ENCODE data around the gene ARHGEF28.

The ARHGEF28 gene

GRCh38 chr5:73902327-73903051 is 276.5 kb downstream of the ARHGEF28 start:
- Histone ChIP-seq H3K4me2 (ENCODE audit: low read length, poor library complexity, severe bottlenecking) (no peak overlapping the region), H3K27ac (ENCODE audit: low read length, poor library complexity, severe bottlenecking) (peak overlapping the region; percentile 27), H3K9ac (ENCODE audit: low read length) (peak overlapping the region; percentile 58), H4K8ac (ENCODE audit: low read length) (no peak overlapping the region), H3K4ac (ENCODE audit: low read depth in 1 of 2, low read length in 2 of 2) (no peak overlapping the region), H2AK5ac (ENCODE audit: low read length, severe bottlenecking) (no peak overlapping the region), H2BK15ac (ENCODE audit: low read depth, poor library complexity, severe bottlenecking) (no peak overlapping the region), H4K91ac (ENCODE audit: low read length) (no peak overlapping the region), H2BK120ac (ENCODE audit: low read depth, low read length) (no peak overlapping the region), H2AFZ (ENCODE audit: low read depth, low read length) (no peak overlapping the region), H3K18ac (ENCODE audit: low read depth in 1 of 2, low read length in 2 of 2) (peak overlapping the region in 1 of 2 experiments; percentile 58), H3K23ac (ENCODE audit: low read length in 2 of 2) (no peak overlapping the region), H3K36me3 (ENCODE audit: control insufficient read depth in 1 of 2, insufficient read depth in 2 of 2, low read depth in 1 of 2, low read length in 2 of 2) (peaks cover 0 to 36% of the 10 kb centered on the region in 2 experiments), H3K9me3 (ENCODE audit: control insufficient read depth, low read length) (no peaks in the 10 kb centered on the region), H3K79me1 (replicated peaks; ENCODE audit: low read length, poor library complexity, severe bottlenecking) (peaks cover 19% of the 10 kb centered on the region), H3K4me1 (ENCODE audit: control insufficient read depth, insufficient read depth, low read depth, low read length) (peaks cover 4% of the 10 kb centered on the region), H2BK12ac (ENCODE audit: low read length in 2 of 2) (no peak overlapping the region), H3K27me3 (ENCODE audit: control insufficient read depth in 1 of 2, insufficient read depth in 1 of 2, low read length in 2 of 2) (no peaks in the 10 kb centered on the region), H3K14ac (ENCODE audit: low read length in 2 of 2) (no peak overlapping the region), H2BK5ac (ENCODE audit: low read depth, low read length, poor library complexity, severe bottlenecking) (no peak overlapping the region), H3K4me3 (ENCODE audit: insufficient read depth in 1 of 2, low read depth in 1 of 2, low read length in 2 of 2) (no peak overlapping the region)
- WGBS: 27% methylated on average over 7 of the region's 10 CpGs
- DNase-seq: peak; percentile 72

GRCh38 chr5:73903169-73903568 is 277.2 kb downstream of the ARHGEF28 start:
- peaks cover 4% of the 10 kb centered on the region for H3K4me1 ChIP-seq (ENCODE audit: control insufficient read depth, insufficient read depth, low read depth, low read length)
- 98% methylated on average over 9 of the region's 9 CpGs for WGBS

DNA sequence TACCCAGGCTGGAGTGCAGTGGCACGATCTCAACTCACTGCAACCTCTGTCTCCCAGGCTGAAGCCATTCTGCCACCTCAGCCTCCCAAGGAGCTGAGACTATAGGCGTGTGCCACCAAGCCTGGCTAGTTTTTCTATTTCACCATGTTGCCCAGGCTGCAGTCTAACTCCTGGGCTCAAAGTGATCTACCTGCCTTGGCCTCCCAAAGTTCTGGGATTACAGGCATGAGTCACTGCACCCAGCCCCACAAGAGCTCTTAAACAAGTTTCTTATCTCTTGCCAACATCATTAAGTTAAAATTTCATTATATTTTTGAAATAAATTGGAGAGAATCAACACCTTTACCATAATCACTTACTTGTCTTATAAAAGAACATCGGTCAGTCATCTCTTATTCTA is 280.3 kb downstream of the ARHGEF28 start:
- H2BK12ac ChIP-seq (ENCODE audit: low read length in 2 of 2): no peak overlapping the region
- H3K4me2 ChIP-seq (ENCODE audit: low read length, poor library complexity, severe bottlenecking): no peak overlapping the region
- H2BK15ac ChIP-seq (ENCODE audit: low read depth, poor library complexity, severe bottlenecking): no peak overlapping the region
- no peak overlapping the region for H3K9ac ChIP-seq (ENCODE audit: low read length)
- H3K4me1 ChIP-seq (ENCODE audit: control insufficient read depth, insufficient read depth, low read depth, low read length): peaks cover 10% of the 10 kb centered on the region
- no peak overlapping the region for H3K4me3 ChIP-seq (ENCODE audit: insufficient read depth in 1 of 2, low read depth in 1 of 2, low read length in 2 of 2)
- WGBS: 93% methylated on average over 2 of the region's 3 CpGs
- no peak overlapping the region for H2AFZ ChIP-seq (ENCODE audit: low read depth, low read length)
- no peak overlapping the region for H2BK120ac ChIP-seq (ENCODE audit: low read depth, low read length)
- no peak overlapping the region for H3K27ac ChIP-seq (ENCODE audit: low read length, poor library complexity, severe bottlenecking)
- no peak overlapping the region for H4K91ac ChIP-seq (ENCODE audit: low read length)
- H4K8ac ChIP-seq (ENCODE audit: low read length): no peak overlapping the region
- H3K14ac ChIP-seq (ENCODE audit: low read length in 2 of 2): no peak overlapping the region
- H3K79me1 ChIP-seq (replicated peaks; ENCODE audit: low read length, poor library complexity, severe bottlenecking): peaks cover 20% of the 10 kb centered on the region
- H3K36me3 ChIP-seq (ENCODE audit: control insufficient read depth in 1 of 2, insufficient read depth in 2 of 2, low read depth in 1 of 2, low read length in 2 of 2): peaks cover 0 to 30% of the 10 kb centered on the region in 2 experiments
- no peak overlapping the region for H2BK5ac ChIP-seq (ENCODE audit: low read depth, low read length, poor library complexity, severe bottlenecking)
- no peaks in the 10 kb centered on the region for H3K27me3 ChIP-seq (ENCODE audit: control insufficient read depth in 1 of 2, insufficient read depth in 1 of 2, low read length in 2 of 2)
- H3K9me3 ChIP-seq (ENCODE audit: control insufficient read depth, low read length): no peaks in the 10 kb centered on the region
- no peak overlapping the region for H3K4ac ChIP-seq (ENCODE audit: low read depth in 1 of 2, low read length in 2 of 2)
- no peak overlapping the region for H3K18ac ChIP-seq (ENCODE audit: low read depth in 1 of 2, low read length in 2 of 2)
- no peak overlapping the region for H3K23ac ChIP-seq (ENCODE audit: low read length in 2 of 2)
- no peak overlapping the region for H2AK5ac ChIP-seq (ENCODE audit: low read length, severe bottlenecking)
- DNase-seq: no peak

More at GRCh38 chr5:73903169-73903568, 277.2 kb downstream of the ARHGEF28 start:
- H3K27ac ChIP-seq (ENCODE audit: low read length, poor library complexity, severe bottlenecking): no peak overlapping the region
- H3K36me3 ChIP-seq (ENCODE audit: control insufficient read depth in 1 of 2, insufficient read depth in 2 of 2, low read depth in 1 of 2, low read length in 2 of 2): peaks cover 0 to 30% of the 10 kb centered on the region in 2 experiments
- no peak for DNase-seq
- peaks cover 17% of the 10 kb centered on the region for H3K79me1 ChIP-seq (replicated peaks; ENCODE audit: low read length, poor library complexity, severe bottlenecking)
- H4K8ac ChIP-seq (ENCODE audit: low read length): no peak overlapping the region
- no peak overlapping the region for H2AFZ ChIP-seq (ENCODE audit: low read depth, low read length)
- no peak overlapping the region for H3K4ac ChIP-seq (ENCODE audit: low read depth in 1 of 2, low read length in 2 of 2)
- H3K9ac ChIP-seq (ENCODE audit: low read length): no peak overlapping the region
- peak overlapping the region in 1 of 2 experiments; percentile 65 for H2BK12ac ChIP-seq (ENCODE audit: low read length in 2 of 2)
- no peak overlapping the region for H2BK120ac ChIP-seq (ENCODE audit: low read depth, low read length)
- H3K27me3 ChIP-seq (ENCODE audit: control insufficient read depth in 1 of 2, insufficient read depth in 1 of 2, low read length in 2 of 2): no peaks in the 10 kb centered on the region
- H2BK15ac ChIP-seq (ENCODE audit: low read depth, poor library complexity, severe bottlenecking): no peak overlapping the region
- H4K91ac ChIP-seq (ENCODE audit: low read length): no peak overlapping the region
- no peak overlapping the region for H3K4me3 ChIP-seq (ENCODE audit: insufficient read depth in 1 of 2, low read depth in 1 of 2, low read length in 2 of 2)
- H3K14ac ChIP-seq (ENCODE audit: low read length in 2 of 2): no peak overlapping the region
- no peak overlapping the region for H2AK5ac ChIP-seq (ENCODE audit: low read length, severe bottlenecking)
- no peak overlapping the region for H3K4me2 ChIP-seq (ENCODE audit: low read length, poor library complexity, severe bottlenecking)
- peak overlapping the region in 1 of 2 experiments; percentile 67 for H3K18ac ChIP-seq (ENCODE audit: low read depth in 1 of 2, low read length in 2 of 2)
- H2BK5ac ChIP-seq (ENCODE audit: low read depth, low read length, poor library complexity, severe bottlenecking): no peak overlapping the region
- no peaks in the 10 kb centered on the region for H3K9me3 ChIP-seq (ENCODE audit: control insufficient read depth, low read length)
- H3K23ac ChIP-seq (ENCODE audit: low read length in 2 of 2): no peak overlapping the region

DNA sequence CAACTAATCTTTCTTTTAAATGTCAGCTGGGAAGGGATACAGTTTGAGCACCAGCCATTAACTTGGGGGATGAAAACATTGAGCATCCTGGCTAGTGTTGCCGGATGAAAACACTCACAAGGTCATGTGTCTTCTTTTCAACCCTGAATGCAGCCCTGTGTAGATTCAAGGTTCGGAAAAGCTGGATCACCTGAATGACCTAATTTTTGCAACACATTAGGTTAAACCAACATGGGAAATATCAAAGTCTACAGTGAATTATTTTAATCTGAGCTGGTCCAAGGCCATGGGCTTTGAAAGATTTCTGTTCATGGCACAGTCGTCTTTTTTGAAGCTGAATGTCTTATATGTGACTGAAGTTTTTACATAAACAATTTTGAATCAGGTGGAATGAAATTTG is 281.2 kb downstream of the ARHGEF28 start:
- no peak overlapping the region for H2AFZ ChIP-seq (ENCODE audit: low read depth, low read length)
- H3K14ac ChIP-seq (ENCODE audit: low read length in 2 of 2): no peak overlapping the region
- peaks cover 0 to 32% of the 10 kb centered on the region in 2 experiments for H3K36me3 ChIP-seq (ENCODE audit: control insufficient read depth in 1 of 2, insufficient read depth in 2 of 2, low read depth in 1 of 2, low read length in 2 of 2)
- 98% methylated on average over 3 of the region's 3 CpGs for WGBS
- H3K4me3 ChIP-seq (ENCODE audit: insufficient read depth in 1 of 2, low read depth in 1 of 2, low read length in 2 of 2): no peak overlapping the region
- H3K9me3 ChIP-seq (ENCODE audit: control insufficient read depth, low read length): no peaks in the 10 kb centered on the region
- H3K27me3 ChIP-seq (ENCODE audit: control insufficient read depth in 1 of 2, insufficient read depth in 1 of 2, low read length in 2 of 2): no peaks in the 10 kb centered on the region
- H4K8ac ChIP-seq (ENCODE audit: low read length): no peak overlapping the region
- no peak overlapping the region for H3K27ac ChIP-seq (ENCODE audit: low read length, poor library complexity, severe bottlenecking)
- no peak overlapping the region for H3K18ac ChIP-seq (ENCODE audit: low read depth in 1 of 2, low read length in 2 of 2)
- H3K4me2 ChIP-seq (ENCODE audit: low read length, poor library complexity, severe bottlenecking): no peak overlapping the region
- H3K79me1 ChIP-seq (replicated peaks; ENCODE audit: low read length, poor library complexity, severe bottlenecking): peaks cover 20% of the 10 kb centered on the region
- H4K91ac ChIP-seq (ENCODE audit: low read length): no peak overlapping the region
- H2BK12ac ChIP-seq (ENCODE audit: low read length in 2 of 2): peak overlapping the region in 1 of 2 experiments; percentile 5
- no peak overlapping the region for H2AK5ac ChIP-seq (ENCODE audit: low read length, severe bottlenecking)
- H3K23ac ChIP-seq (ENCODE audit: low read length in 2 of 2): no peak overlapping the region
- no peak overlapping the region for H2BK15ac ChIP-seq (ENCODE audit: low read depth, poor library complexity, severe bottlenecking)
- no peak for DNase-seq
- no peak overlapping the region for H2BK5ac ChIP-seq (ENCODE audit: low read depth, low read length, poor library complexity, severe bottlenecking)
- no peak overlapping the region for H3K9ac ChIP-seq (ENCODE audit: low read length)
- no peak overlapping the region for H2BK120ac ChIP-seq (ENCODE audit: low read depth, low read length)
- peaks cover 10% of the 10 kb centered on the region for H3K4me1 ChIP-seq (ENCODE audit: control insufficient read depth, insufficient read depth, low read depth, low read length)
- no peak overlapping the region for H3K4ac ChIP-seq (ENCODE audit: low read depth in 1 of 2, low read length in 2 of 2)

Measured in mesenchymal stem cell (in vitro differentiated cells and primary cell).